ENCODE measurements around the gene PIK3C2G. TPM values are rescaled to one million over a fixed set of nuclear protein-coding genes. Genes with fewer than 3 reads are reported as not detected.

Gene PIK3C2G
- total RNA-seq, 1 donor from 2014 or later: 2.7 TPM

GRCh38 chr12:18304609-18305008 lies 43.3 kb downstream of the PIK3C2G start:
- Mint-ChIP-seq H3K4me3 (no peak overlapping the region), H3K9me3 (peaks cover 22% of the 10 kb centered on the region), H3K27me3 (ENCODE audit: low read depth) (no peaks in the 10 kb centered on the region), H3K4me1 (peaks cover 5% of the 10 kb centered on the region), H3K27ac (no peak overlapping the region), H3K36me3 (peaks cover 15% of the 10 kb centered on the region)
- TF ChIP-seq, protein P1, sequence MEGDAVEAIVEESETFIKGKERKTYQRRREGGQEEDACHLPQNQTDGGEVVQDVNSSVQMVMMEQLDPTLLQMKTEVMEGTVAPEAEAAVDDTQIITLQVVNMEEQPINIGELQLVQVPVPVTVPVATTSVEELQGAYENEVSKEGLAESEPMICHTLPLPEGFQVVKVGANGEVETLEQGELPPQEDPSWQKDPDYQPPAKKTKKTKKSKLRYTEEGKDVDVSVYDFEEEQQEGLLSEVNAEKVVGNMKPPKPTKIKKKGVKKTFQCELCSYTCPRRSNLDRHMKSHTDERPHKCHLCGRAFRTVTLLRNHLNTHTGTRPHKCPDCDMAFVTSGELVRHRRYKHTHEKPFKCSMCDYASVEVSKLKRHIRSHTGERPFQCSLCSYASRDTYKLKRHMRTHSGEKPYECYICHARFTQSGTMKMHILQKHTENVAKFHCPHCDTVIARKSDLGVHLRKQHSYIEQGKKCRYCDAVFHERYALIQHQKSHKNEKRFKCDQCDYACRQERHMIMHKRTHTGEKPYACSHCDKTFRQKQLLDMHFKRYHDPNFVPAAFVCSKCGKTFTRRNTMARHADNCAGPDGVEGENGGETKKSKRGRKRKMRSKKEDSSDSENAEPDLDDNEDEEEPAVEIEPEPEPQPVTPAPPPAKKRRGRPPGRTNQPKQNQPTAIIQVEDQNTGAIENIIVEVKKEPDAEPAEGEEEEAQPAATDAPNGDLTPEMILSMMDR (IDR thresholded peaks at IDR 0.05; ENCODE audit: unreplicated experiment): no peak
- DNase-seq (ENCODE audit: low spot score in 2 of 2, unreplicated experiment in 2 of 2): no peak

DNA sequence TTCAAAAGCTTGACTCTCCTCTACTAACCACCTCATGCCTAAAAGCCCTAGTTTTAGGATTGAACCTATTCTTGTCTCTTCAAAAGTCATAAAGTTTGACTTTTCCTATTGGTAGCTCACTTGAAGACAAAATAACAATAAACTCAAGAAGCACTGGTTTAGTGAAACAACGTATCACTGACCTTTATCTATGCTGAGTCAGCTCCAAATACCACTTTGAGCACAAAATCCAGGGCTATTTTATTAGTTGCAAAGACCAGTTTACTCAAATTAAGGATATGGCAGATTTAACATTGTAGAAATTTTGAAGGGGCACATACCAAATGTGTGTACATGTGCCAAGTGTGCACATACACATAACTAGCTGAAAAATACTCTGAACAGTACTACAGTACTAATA lies 45.0 kb downstream of the PIK3C2G start:
- Mint-ChIP-seq H3K4me1 (peaks cover 5% of the 10 kb centered on the region), H3K4me3 (no peak overlapping the region), H3K27ac (no peak overlapping the region), H3K9me3 (peaks cover 5% of the 10 kb centered on the region), H3K27me3 (ENCODE audit: low read depth) (no peaks in the 10 kb centered on the region), H3K36me3 (peaks cover 3% of the 10 kb centered on the region)
- TF ChIP-seq, protein P1 (IDR thresholded peaks at IDR 0.05; ENCODE audit: unreplicated experiment): no peak
- no peak for DNase-seq (ENCODE audit: low spot score in 2 of 2, unreplicated experiment in 2 of 2)

GRCh38 chr12:18313306-18313705 lies 52.0 kb downstream of the PIK3C2G start:
- Mint-ChIP-seq H3K4me1 (peaks cover 10% of the 10 kb centered on the region), H3K27ac (no peak overlapping the region), H3K9me3 (peaks cover 5% of the 10 kb centered on the region), H3K36me3 (no peaks in the 10 kb centered on the region), H3K27me3 (ENCODE audit: low read depth) (no peaks in the 10 kb centered on the region), H3K4me3 (no peak overlapping the region)
- no peak for DNase-seq (ENCODE audit: low spot score in 2 of 2, unreplicated experiment in 2 of 2)
- TF ChIP-seq, protein P1 (IDR thresholded peaks at IDR 0.05; ENCODE audit: unreplicated experiment): no peak

DNA sequence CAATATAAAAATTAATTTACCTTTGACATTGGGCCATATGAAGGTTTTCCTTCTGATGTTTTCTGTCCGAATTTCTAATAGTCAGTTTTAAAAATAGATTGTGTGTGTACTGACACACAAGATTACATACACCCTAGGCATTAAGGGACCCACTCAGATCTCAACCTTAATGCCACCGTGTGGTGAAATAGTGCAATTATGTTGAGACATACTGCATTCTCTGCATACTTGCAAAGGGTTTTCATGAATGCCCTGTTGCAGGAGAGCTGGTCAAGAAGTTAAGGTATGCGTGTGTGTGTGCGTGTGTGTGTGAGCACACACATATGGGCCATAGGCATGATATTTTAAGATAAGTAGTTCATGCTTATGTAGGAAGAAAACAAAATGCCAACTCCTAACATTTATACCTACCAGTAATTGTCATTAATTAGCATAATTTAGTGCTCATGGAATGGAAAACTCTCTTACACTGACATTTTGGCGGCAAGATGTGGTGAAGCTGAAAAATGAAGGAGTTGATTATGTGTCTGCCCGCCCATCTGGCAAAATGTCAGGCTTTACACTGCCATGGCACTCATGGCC lies 58.8 kb downstream of the PIK3C2G start:
- H3K27ac Mint-ChIP-seq: peak overlapping the region; percentile 58
- TF ChIP-seq, protein P1 (IDR thresholded peaks at IDR 0.05; ENCODE audit: unreplicated experiment): peak; percentile 59
- DNase-seq (ENCODE audit: low spot score in 2 of 2, unreplicated experiment in 2 of 2): no peak
- no peaks in the 10 kb centered on the region for H3K27me3 Mint-ChIP-seq (ENCODE audit: low read depth)
- peaks cover 25% of the 10 kb centered on the region for H3K4me1 Mint-ChIP-seq
- H3K9me3 Mint-ChIP-seq: no peaks in the 10 kb centered on the region
- H3K4me3 Mint-ChIP-seq: no peak overlapping the region
- no peaks in the 10 kb centered on the region for H3K36me3 Mint-ChIP-seq

DNA sequence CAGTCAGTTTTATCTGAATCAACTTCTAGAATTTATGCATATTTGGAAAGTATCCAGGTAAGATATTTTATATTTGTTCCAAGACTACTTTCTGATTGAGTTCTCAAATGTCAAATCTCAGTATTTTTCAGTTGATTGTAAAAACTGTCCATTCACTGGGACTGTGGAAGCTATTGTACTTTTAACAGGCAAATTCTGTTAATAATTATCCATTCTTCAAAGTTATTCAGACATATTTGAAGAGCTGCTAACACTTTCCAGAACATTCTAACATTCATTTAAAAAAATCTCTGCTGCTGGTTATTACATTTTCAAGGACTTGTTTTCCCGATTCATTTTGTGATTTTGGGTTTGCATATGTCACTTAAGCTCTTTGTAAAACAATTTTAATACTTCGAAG lies 59.7 kb downstream of the PIK3C2G start:
- Mint-ChIP-seq H3K4me1 (peaks cover 24% of the 10 kb centered on the region), H3K4me3 (no peak overlapping the region), H3K27me3 (ENCODE audit: low read depth) (no peaks in the 10 kb centered on the region), H3K27ac (peak overlapping the region; percentile 44), H3K36me3 (no peaks in the 10 kb centered on the region), H3K9me3 (no peaks in the 10 kb centered on the region)
- TF ChIP-seq, protein P1 (IDR thresholded peaks at IDR 0.05; ENCODE audit: unreplicated experiment): no peak
- DNase-seq (ENCODE audit: low spot score in 2 of 2, unreplicated experiment in 2 of 2): no peak

GRCh38 chr12:18323159-18323558 lies 61.8 kb downstream of the PIK3C2G start:
- Mint-ChIP-seq H3K4me1 (peaks cover 28% of the 10 kb centered on the region), H3K36me3 (no peaks in the 10 kb centered on the region), H3K9me3 (peaks cover 2% of the 10 kb centered on the region), H3K27ac (no peak overlapping the region), H3K4me3 (no peak overlapping the region), H3K27me3 (ENCODE audit: low read depth) (no peaks in the 10 kb centered on the region)
- TF ChIP-seq, protein P1 (IDR thresholded peaks at IDR 0.05; ENCODE audit: unreplicated experiment): no peak
- DNase-seq (ENCODE audit: low spot score in 2 of 2, unreplicated experiment in 2 of 2): no peak

Data from mesothelial cell of epicardium (in vitro differentiated cells).